LNCaP clone FGC (cell line): ENCODE data around the gene CEP72.

Experiments used
- DNase-seq: peaks from one replicate; pipeline ENCODE4 v3.0.0-alpha.2; 2011; ENCODE audit warnings: low read depth
- H3K4me3 ChIP-seq: 2 replicates; pipeline ENCODE4 v1.5.1; 2011; ENCODE audit warnings: mild to moderate bottlenecking, low read depth, low read length, control low read depth
- CTCF ChIP-seq: IDR thresholded peaks from 2 replicates; pipeline ENCODE4 v1.5.1; 2012; ENCODE audit warnings: mild to moderate bottlenecking; ENCODE audit not compliant: control insufficient read depth, insufficient read depth; ENCODE audit errors: extremely low read depth

The CEP72 gene

GRCh38 chr5:664343-664993, 52.3 kb downstream of the CEP72 start:
- H3K4me3 ChIP-seq, result peak overlapping the region; percentile 9
- peak; percentile 42 for TF ChIP-seq CTCF
- DNase-seq, result peak; percentile 92

GRCh38 chr5:664994-665360, 52.8 kb downstream of the CEP72 start:
- no peak for DNase-seq
- TF ChIP-seq CTCF, result no peak
- H3K4me3 ChIP-seq, result no peak overlapping the region

GRCh38 chr5:665541-665955, 53.4 kb downstream of the CEP72 start:
- DNase-seq, result no peak
- H3K4me3 ChIP-seq, result no peak overlapping the region
- no peak for TF ChIP-seq CTCF

GRCh38 chr5:665956-666711, 54.0 kb downstream of the CEP72 start:
- no peak for DNase-seq
- H3K4me3 ChIP-seq, result no peak overlapping the region
- TF ChIP-seq CTCF, result no peak

GRCh38 chr5:666816-667498, 54.8 kb downstream of the CEP72 start:
- TF ChIP-seq CTCF, result no peak
- no peak for DNase-seq
- H3K4me3 ChIP-seq, result no peak overlapping the region

GRCh38 chr5:668283-668995, 56.3 kb downstream of the CEP72 start:
- TF ChIP-seq CTCF, result no peak
- no peak for DNase-seq
- H3K4me3 ChIP-seq, result no peak overlapping the region
